Hepatocyte (in vitro differentiated cells): ENCODE measurements around the gene FAM120B. TPM values are rescaled to one million over a fixed set of nuclear protein-coding genes. Genes with fewer than 3 reads are reported as not detected.
"Not testable (repeated sequence)": the region's sequence is repeated elsewhere in the genome, so short reads cannot be mapped to it uniquely, and the experiment has no call there.

Experiments used
- DNase-seq: peaks from one replicate; pipeline ENCODE4 v3.0.0-alpha.2; 2016; ENCODE audit warnings: low spot score
- H2AFZ ChIP-seq: fragments of 200-600 bp; sonication (generic); 2 replicates; pipeline ENCODE4 v1.6.0; 2016; ENCODE audit warnings: antibody characterized with exemption, mild to moderate bottlenecking
- H3K27ac ChIP-seq: fragments of 200-600 bp; sonication (generic); 2 replicates; pipeline ENCODE4 v1.5.1; 2016; ENCODE audit warnings: mild to moderate bottlenecking
- H3K27me3 ChIP-seq: fragments of 200-600 bp; sonication (generic); 2 replicates; pipeline ENCODE4 v1.6.1; 2016
- H3K36me3 ChIP-seq: fragments of 200-600 bp; sonication (generic); replicated peaks from 2 replicates; pipeline ENCODE4 v1.5.1; 2016; ENCODE audit warnings: low read depth; ENCODE audit not compliant: insufficient read depth
- H3K4me1 ChIP-seq: fragments of 200-600 bp; sonication (generic); 2 replicates; pipeline ENCODE4 v1.5.1; 2016; ENCODE audit warnings: mild to moderate bottlenecking, moderate library complexity; ENCODE audit not compliant: insufficient read depth
- H3K4me2 ChIP-seq: fragments of 200-600 bp; sonication (generic); 2 replicates; pipeline ENCODE4 v1.6.0; 2016
- H3K4me3 ChIP-seq: fragments of 200-600 bp; sonication (generic); 2 replicates; pipeline ENCODE4 v1.5.1; 2016; ENCODE audit warnings: mild to moderate bottlenecking
- H3K79me2 ChIP-seq: fragments of 200-600 bp; sonication (generic); 2 replicates; pipeline ENCODE4 v1.6.0; 2017; ENCODE audit warnings: mild to moderate bottlenecking
- H3K9me2 ChIP-seq: fragments of 200-600 bp; sonication (generic); replicated peaks from 2 replicates; pipeline ENCODE4 v1.6.0; 2017; ENCODE audit warnings: mild to moderate bottlenecking; ENCODE audit not compliant: insufficient read depth
- H3K9me3 ChIP-seq: fragments of 200-600 bp; sonication (generic); 2 replicates; pipeline ENCODE4 v1.5.1; 2016; ENCODE audit warnings: low read depth, mild to moderate bottlenecking
- H4K20me1 ChIP-seq: fragments of 200-600 bp; sonication (generic); 2 replicates; pipeline ENCODE4 v1.6.0; 2016; ENCODE audit warnings: mild to moderate bottlenecking; ENCODE audit not compliant: insufficient read depth, poor library complexity, severe bottlenecking
- EZH2 ChIP-seq: fragments of 200-600 bp; sonication (generic); IDR thresholded peaks from 2 replicates; pipeline ENCODE4 v1.6.1; 2016; ENCODE audit warnings: antibody characterized with exemption, mild to moderate bottlenecking, borderline replicate concordance
- EZH2phosphoT487 ChIP-seq: fragments of 200-600 bp; sonication (generic); IDR thresholded peaks from one replicate; pipeline ENCODE4 v1.6.1; 2018; ENCODE audit warnings: antibody characterized with exemption, mild to moderate bottlenecking, low read depth, moderate library complexity; ENCODE audit not compliant: unreplicated experiment, severe bottlenecking
- WGBS: methylation state at CpG from one replicate; pipeline ENCODE4 v1.1.6; 2016; ENCODE audit warnings: low lambda C conversion rate; ENCODE audit errors: missing lambda C conversion rate; 5-methylcytosine and 5-hydroxymethylcytosine counted together
- polyA plus RNA-seq: library from polyadenylated mRNA; unstranded; fragments of >200 nt; fragmentation: Nextera tagmentation; extraction: Ambion mirVana; gene quantifications from 2 replicates; pipeline ENCODE4 v1.2.1, GENCODE V29; 2016
- total RNA-seq: library from RNA; depleted of rRNA; stranded (reverse); fragments of >200 nt; gene quantifications from 2 replicates; pipeline ENCODE4 v1.2.3, GENCODE V29; 2014
- TF ChIP-seq, protein P1 (sequence below): fragments of 200-600 bp; sonication (generic); IDR thresholded peaks from 2 replicates; pipeline ENCODE4 v1.5.1; 2016; ENCODE audit warnings: antibody characterized with exemption, mild to moderate bottlenecking; ENCODE audit not compliant: poor library complexity

Gene FAM120B
- total and polyA plus RNA-seq, 2 experiments from 2014 or later = 16.0 to 25.8 TPM

DNA sequence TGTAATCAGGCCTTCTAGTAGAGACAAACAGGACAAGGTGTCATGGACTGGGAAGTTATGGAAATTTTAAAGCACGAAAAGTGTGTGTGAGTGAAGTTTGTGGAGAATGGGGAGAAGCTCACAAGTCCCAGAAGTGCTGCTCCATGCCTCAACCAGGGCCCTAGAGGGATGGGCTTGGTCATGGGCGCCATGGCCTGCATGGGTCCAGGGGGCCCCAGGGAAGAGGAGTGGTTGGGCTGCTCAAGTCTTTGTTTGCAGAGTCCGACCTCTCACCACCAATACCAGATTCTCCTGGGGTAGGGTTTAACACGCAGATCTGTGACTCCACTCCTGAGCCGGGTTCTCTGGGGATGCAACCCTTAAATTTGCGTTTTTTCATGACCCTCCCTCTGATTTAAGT lies 88.4 kb downstream of the FAM120B start:
- Histone ChIP-seq H3K4me3 (no peak overlapping the region), H3K79me2 (no peaks in the 10 kb centered on the region), H3K9me2 (no peaks in the 10 kb centered on the region), H3K27ac (no peak overlapping the region), H3K36me3 (no peaks in the 10 kb centered on the region), H2AFZ (no peak overlapping the region), H3K4me2 (no peak overlapping the region), H3K9me3 (no peaks in the 10 kb centered on the region), H3K27me3 (no peaks in the 10 kb centered on the region), H3K4me1 (no peaks in the 10 kb centered on the region), H4K20me1 (no peaks in the 10 kb centered on the region)
- WGBS = 98% methylated on average over 6 of the region's 6 CpGs
- TF ChIP-seq, protein P1, sequence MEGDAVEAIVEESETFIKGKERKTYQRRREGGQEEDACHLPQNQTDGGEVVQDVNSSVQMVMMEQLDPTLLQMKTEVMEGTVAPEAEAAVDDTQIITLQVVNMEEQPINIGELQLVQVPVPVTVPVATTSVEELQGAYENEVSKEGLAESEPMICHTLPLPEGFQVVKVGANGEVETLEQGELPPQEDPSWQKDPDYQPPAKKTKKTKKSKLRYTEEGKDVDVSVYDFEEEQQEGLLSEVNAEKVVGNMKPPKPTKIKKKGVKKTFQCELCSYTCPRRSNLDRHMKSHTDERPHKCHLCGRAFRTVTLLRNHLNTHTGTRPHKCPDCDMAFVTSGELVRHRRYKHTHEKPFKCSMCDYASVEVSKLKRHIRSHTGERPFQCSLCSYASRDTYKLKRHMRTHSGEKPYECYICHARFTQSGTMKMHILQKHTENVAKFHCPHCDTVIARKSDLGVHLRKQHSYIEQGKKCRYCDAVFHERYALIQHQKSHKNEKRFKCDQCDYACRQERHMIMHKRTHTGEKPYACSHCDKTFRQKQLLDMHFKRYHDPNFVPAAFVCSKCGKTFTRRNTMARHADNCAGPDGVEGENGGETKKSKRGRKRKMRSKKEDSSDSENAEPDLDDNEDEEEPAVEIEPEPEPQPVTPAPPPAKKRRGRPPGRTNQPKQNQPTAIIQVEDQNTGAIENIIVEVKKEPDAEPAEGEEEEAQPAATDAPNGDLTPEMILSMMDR = no peak
- TF ChIP-seq EZH2phosphoT487 (no peak), EZH2 (no peak)
- no peak for DNase-seq

DNA sequence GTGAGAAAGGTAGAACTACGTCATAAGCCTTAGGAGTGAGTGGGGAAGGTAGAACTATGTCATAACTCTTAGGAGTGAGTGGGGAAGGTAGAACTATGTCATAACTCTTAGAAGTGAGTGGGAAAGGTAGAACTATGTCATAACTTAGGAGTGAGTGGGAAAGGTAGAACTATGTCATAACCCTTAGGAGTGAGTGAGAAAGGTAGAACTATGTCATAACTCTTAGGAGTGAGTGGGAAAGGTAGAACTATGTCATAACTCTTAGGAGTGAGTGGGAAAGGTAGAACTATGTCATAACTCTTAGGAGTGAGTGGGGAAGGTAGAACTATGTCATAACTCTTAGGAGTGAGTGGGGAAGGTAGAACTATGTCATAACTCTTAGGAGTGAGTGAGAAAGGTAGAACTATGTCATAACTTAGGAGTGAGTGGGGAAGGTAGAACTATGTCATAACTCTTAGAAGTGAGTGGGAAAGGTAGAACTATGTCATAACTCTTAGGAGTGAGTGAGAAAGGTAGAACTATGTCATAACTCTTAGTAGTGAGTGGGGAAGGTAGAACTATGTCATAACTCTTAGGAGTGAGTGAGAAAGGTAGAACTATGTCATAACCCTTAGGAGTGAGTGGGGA lies 92.3 kb downstream of the FAM120B start:
- not testable (repeated sequence) for H3K36me3 ChIP-seq, H3K4me1 ChIP-seq, H2AFZ ChIP-seq, H3K79me2 ChIP-seq, H3K4me2 ChIP-seq, H3K4me3 ChIP-seq, H3K9me3 ChIP-seq, H3K27me3 ChIP-seq, H3K27ac ChIP-seq, H3K9me2 ChIP-seq, H4K20me1 ChIP-seq, DNase-seq
- 94% methylated on average over 1 of the region's 1 CpG for WGBS

DNA sequence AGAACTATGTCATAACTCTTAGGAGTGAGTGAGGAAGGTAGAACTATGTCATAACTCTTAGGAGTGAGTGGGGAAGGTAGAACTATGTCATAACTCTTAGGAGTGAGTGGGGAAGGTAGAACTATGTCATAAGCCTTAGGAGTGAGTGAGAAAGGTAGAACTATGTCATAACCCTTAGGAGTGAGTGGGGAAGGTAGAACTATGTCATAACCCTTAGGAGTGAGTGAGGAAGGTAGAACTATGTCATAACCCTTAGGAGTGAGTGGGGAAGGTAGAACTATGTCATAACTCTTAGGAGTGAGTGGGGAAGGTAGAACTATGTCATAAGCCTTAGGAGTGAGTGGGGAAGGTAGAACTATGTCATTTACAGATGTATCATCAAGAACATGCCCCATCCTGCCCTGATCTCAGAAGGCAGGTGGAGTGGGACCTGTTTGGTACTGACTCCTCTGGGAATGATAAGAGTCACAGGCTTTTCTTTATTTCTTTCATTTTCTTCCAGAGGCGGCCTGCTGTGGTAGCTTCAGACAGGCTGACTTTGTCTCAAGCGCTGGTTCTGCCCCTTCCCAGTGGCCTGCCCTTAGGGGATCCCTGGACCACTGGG lies 93.5 kb downstream of the FAM120B start:
- not testable (repeated sequence) for DNase-seq, H3K4me2 ChIP-seq, H3K9me3 ChIP-seq, H3K27ac ChIP-seq, H4K20me1 ChIP-seq, H3K4me1 ChIP-seq, H3K79me2 ChIP-seq, H3K36me3 ChIP-seq, H3K4me3 ChIP-seq, H3K9me2 ChIP-seq, H3K27me3 ChIP-seq, H2AFZ ChIP-seq
- 49% methylated on average over 2 of the region's 2 CpGs for WGBS

DNA sequence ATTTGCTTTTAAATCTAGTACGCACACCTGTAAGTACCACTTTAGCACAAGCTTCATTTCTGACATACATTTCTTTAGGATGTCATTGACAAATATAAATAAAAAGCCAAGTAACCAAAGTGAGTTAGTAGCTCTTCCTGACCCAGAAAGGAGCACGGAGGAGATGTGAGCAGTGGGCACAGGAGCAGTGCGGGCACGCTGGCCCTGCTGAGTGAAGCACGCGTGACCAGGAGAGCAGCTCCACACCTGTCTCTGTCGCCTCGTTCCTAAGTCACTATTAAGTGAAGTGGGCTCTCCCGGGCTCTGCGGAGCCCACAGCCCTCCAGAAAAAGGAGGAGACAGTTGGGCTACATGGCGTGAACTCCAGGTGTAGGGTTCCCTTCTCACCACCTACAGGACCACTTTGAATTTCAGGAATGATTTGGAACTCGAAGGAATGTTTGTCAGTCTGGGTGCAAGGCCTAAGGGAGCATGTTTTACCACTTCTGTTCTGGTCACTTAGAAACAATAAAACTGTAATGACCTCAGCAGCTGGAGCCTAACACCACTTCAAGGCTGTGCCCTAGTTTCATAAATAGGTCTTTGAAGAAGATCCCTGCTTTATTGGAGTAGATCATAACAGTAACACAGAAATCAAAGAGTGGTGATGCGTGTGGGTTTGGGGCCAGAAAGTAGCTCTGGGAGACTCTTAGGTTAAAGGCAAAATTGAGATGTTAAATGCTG lies 95.9 kb downstream of the FAM120B start:
- Histone ChIP-seq H3K36me3 (no peaks in the 10 kb centered on the region), H3K4me1 (no peaks in the 10 kb centered on the region), H3K9me2 (no peaks in the 10 kb centered on the region), H3K27me3 (no peaks in the 10 kb centered on the region), H3K4me2 (no peak overlapping the region), H4K20me1 (no peaks in the 10 kb centered on the region), H3K27ac (no peak overlapping the region), H3K4me3 (no peak overlapping the region), H2AFZ (no peak overlapping the region), H3K9me3 (no peaks in the 10 kb centered on the region), H3K79me2 (no peaks in the 10 kb centered on the region)
- TF ChIP-seq EZH2phosphoT487 (no peak), EZH2 (no peak)
- TF ChIP-seq, protein P1 = no peak
- no peak for DNase-seq
- 88% methylated on average over 13 of the region's 13 CpGs for WGBS
